Measurements from ENCODE around the gene ARL6.

DNA sequence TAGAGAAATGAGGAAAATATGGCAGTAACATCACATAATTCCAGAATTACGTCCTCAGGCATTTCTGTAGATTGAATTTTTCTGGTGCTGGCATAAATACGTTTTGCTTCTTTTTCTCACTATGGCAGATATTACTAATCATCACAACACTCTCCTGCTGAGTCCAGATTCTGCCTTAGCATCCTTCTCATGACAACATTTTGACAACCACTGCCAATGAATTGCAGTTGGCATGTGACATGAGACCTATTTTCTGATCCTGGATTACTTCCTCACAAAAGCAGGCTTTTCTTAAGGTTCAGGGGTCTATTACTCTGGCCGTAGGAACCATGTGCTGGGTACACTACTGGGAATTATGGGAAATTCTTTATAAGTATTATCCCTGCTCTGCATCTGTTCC, 22.5 kb upstream of the ARL6 start:
- TF ChIP-seq EZH2 (IDR thresholded peaks at IDR 0.05; ENCODE audit: low read length, unreplicated experiment) (no peak), EZH2phosphoT487 (IDR thresholded peaks at IDR 0.05; ENCODE audit: borderline replicate concordance, low read length) (no peak)
- TF ChIP-seq, protein P1, sequence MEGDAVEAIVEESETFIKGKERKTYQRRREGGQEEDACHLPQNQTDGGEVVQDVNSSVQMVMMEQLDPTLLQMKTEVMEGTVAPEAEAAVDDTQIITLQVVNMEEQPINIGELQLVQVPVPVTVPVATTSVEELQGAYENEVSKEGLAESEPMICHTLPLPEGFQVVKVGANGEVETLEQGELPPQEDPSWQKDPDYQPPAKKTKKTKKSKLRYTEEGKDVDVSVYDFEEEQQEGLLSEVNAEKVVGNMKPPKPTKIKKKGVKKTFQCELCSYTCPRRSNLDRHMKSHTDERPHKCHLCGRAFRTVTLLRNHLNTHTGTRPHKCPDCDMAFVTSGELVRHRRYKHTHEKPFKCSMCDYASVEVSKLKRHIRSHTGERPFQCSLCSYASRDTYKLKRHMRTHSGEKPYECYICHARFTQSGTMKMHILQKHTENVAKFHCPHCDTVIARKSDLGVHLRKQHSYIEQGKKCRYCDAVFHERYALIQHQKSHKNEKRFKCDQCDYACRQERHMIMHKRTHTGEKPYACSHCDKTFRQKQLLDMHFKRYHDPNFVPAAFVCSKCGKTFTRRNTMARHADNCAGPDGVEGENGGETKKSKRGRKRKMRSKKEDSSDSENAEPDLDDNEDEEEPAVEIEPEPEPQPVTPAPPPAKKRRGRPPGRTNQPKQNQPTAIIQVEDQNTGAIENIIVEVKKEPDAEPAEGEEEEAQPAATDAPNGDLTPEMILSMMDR (conservative IDR thresholded peaks at IDR 0.05; ENCODE audit: low read depth, low read length): no peak
